22Rv1 (cell line): Measurements from ENCODE around the gene KDM4B.

Experiments
- CTCF ChIP-seq: fragments of 450-650 bp; IDR thresholded peaks from 2 replicates; pipeline ENCODE4 v1.5.1; 2017; ENCODE audit warnings: mild to moderate bottlenecking
- ZFX ChIP-seq: fragments of 450-650 bp; IDR thresholded peaks from 2 replicates; pipeline ENCODE4 v1.6.1; 2017; ENCODE audit warnings: antibody characterized with exemption, borderline replicate concordance

GRCh38 chr19:5011476-5012238, 42.7 kb downstream of the KDM4B start:
- TF ChIP-seq CTCF (no peak), ZFX (no peak)
